Measurements from ENCODE around the gene PCP2. TPM values are rescaled to one million over a fixed set of nuclear protein-coding genes. Genes with fewer than 3 reads are reported as not detected.

The PCP2 gene
- polyA plus RNA-seq, 1 experiment = not detected

GRCh38 chr19:7679771-7680605, 46.5 kb upstream of the PCP2 start:
- no peak overlapping the region for H3K27ac ChIP-seq (ENCODE audit: low read depth, low read length)
- H3K4me3 ChIP-seq (ENCODE audit: low read depth, low read length) = peak overlapping the region; percentile 53
- no peak for DNase-seq (ENCODE audit: low read depth, low spot score)
- no peaks in the 10 kb centered on the region; the same call in 1 of the 2 replicates for H3K9me3 ChIP-seq (ENCODE audit: control insufficient read depth, insufficient read depth, low read length)
- ChIA-PET CTCF (interaction anchor here (0.6 to 2.2 kb wide), 13 partner anchors 8 to 951 kb away, joined by 3 to 80 read pairs (median 6); partner anchors contain the start of genes PET100, RETN and XAB2), POLR2A (interaction anchor here (0.8 to 0.9 kb wide), 2 partner anchors 30 to 51 kb away, joined by 3 to 11 read pairs; partner anchors contain the start of genes PET100 and XAB2)
- TF ChIP-seq, protein P1, sequence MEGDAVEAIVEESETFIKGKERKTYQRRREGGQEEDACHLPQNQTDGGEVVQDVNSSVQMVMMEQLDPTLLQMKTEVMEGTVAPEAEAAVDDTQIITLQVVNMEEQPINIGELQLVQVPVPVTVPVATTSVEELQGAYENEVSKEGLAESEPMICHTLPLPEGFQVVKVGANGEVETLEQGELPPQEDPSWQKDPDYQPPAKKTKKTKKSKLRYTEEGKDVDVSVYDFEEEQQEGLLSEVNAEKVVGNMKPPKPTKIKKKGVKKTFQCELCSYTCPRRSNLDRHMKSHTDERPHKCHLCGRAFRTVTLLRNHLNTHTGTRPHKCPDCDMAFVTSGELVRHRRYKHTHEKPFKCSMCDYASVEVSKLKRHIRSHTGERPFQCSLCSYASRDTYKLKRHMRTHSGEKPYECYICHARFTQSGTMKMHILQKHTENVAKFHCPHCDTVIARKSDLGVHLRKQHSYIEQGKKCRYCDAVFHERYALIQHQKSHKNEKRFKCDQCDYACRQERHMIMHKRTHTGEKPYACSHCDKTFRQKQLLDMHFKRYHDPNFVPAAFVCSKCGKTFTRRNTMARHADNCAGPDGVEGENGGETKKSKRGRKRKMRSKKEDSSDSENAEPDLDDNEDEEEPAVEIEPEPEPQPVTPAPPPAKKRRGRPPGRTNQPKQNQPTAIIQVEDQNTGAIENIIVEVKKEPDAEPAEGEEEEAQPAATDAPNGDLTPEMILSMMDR (IDR thresholded peaks at IDR 0.05; ENCODE audit: low read depth, low read length) = no peak
- peaks cover 3% of the 10 kb centered on the region for H3K27me3 ChIP-seq (ENCODE audit: control insufficient read depth, insufficient read depth, low read length)

DNA sequence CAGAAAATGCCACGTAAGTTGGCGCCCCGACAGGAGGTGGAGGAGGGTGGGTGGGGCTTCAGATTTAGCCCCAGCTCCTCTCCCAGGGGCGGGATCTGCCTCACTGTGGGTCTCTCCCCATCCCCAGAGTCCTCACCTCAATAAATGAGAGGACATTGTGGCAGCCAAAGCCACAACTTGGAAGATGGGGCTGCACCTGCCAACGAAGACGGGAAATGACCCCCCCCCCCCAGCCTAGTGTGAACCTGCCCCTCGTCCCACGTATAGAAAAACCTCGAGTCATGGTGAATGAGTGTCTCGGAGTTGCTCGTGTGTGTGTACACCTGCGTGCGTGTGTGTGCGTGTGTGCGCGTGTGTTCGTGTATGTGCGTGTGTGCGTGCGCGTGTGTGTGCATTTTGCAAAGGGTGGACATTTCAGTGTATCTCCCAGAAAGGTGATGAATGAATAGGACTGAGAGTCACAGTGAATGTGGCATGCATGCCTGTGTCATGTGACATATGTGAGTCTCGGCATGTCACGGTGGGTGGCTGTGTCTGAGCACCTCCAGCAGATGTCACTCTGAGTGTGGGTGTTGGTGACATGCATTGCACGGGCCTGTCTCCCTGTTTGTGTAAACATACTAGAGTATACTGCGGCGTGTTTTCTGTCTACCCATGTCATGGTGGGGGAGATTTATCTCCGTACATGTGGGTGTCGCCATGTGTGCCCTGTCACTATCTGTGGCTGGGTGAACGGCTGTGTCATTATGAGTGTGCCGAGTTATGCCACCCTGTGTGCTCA, 45.6 kb upstream of the PCP2 start:
- CTCF ChIA-PET = interaction anchor here (2.1 to 4.8 kb wide), 3 partner anchors 27 to 325 kb away, joined by 5 to 18 read pairs (median 16); no protein-coding TSS in a partner anchor
- POLR2A ChIA-PET = no interaction called here
- H3K9me3 ChIP-seq (ENCODE audit: control insufficient read depth, insufficient read depth, low read length) = peaks cover 2% of the 10 kb centered on the region; the same call in 1 of the 2 replicates
- TF ChIP-seq, protein P1 (IDR thresholded peaks at IDR 0.05; ENCODE audit: low read depth, low read length) = no peak
- no peak overlapping the region for H3K4me3 ChIP-seq (ENCODE audit: low read depth, low read length)
- no peak for DNase-seq (ENCODE audit: low read depth, low spot score)
- no peak overlapping the region for H3K27ac ChIP-seq (ENCODE audit: low read depth, low read length)
- peaks cover 3% of the 10 kb centered on the region for H3K27me3 ChIP-seq (ENCODE audit: control insufficient read depth, insufficient read depth, low read length)

- Histone ChIP-seq H3K27me3 (ENCODE audit: control insufficient read depth, insufficient read depth, low read length) (peaks cover 3% of the 10 kb centered on the region), H3K9me3 (ENCODE audit: control insufficient read depth, insufficient read depth, low read length) (peaks cover 6% of the 10 kb centered on the region), H3K27ac (ENCODE audit: low read depth, low read length) (no peak overlapping the region), H3K4me3 (ENCODE audit: low read depth, low read length) (no peak overlapping the region)
- TF ChIP-seq, protein P1 (IDR thresholded peaks at IDR 0.05; ENCODE audit: low read depth, low read length) = no peak
- ChIA-PET POLR2A (no interaction called here), CTCF (interaction anchor here (0.5 to 4.8 kb wide), 4 partner anchors 25 to 323 kb away, joined by 5 to 18 read pairs (median 10); no protein-coding TSS in a partner anchor)
- no peak for DNase-seq (ENCODE audit: low read depth, low spot score)
These were observed 44.3 kb upstream of the PCP2 start for GRCh38 chr19:7677669-7678311.

DNA sequence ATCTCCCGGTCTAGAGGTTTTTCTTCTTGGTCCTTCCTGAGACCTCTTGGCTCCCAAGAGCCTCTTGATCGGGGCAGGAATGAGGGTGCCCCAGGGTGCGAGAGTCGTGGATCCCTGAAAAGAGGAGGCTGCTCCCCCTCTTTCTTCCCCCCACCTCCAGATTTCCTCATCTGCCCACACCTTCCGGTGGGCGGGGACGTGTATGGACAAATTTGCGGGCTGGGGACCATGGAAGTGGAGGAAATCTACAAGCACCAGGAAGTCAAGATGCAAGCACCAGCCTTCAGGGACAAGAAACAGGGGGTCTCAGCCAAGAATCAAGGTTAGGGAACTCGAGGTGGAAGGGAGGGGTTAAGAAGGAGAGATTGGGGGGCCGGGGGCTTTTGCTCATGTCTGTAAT, 43.3 kb upstream of the PCP2 start, which contains the start of gene MCEMP1:
TSS of gene MCEMP1 (plus strand) at position 237 of the 400 bp plus-strand sequence. CDS start at position 268, 31 bp downstream.
- no peak for DNase-seq (ENCODE audit: low read depth, low spot score)
- Histone ChIP-seq H3K9me3 (ENCODE audit: control insufficient read depth, insufficient read depth, low read length) (peaks cover 6% of the 10 kb centered on the region), H3K27me3 (ENCODE audit: control insufficient read depth, insufficient read depth, low read length) (peaks cover 4% of the 10 kb centered on the region), H3K27ac (ENCODE audit: low read depth, low read length) (no peak within 1 kb of the TSS), H3K4me3 (ENCODE audit: low read depth, low read length) (no peak within 1 kb of the TSS)
- ChIA-PET CTCF (interaction anchor here (2.2 to 4.8 kb wide), 2 partner anchors 24 to 108 kb away, joined by 16 to 18 read pairs; no protein-coding TSS in a partner anchor), POLR2A (interaction anchor here (0.5 kb wide), 2 partner anchors 47 to 181 kb away, joined by 3 to 7 read pairs; partner anchors contain the start of genes PET100 and XAB2)
- TF ChIP-seq, protein P1 (IDR thresholded peaks at IDR 0.05; ENCODE audit: low read depth, low read length) = no peak

Measured in AG04450 (cell line).